H9 (cell line): ENCODE results near the gene ABCC4. TPM values are rescaled to one million over a fixed set of nuclear protein-coding genes. Genes with fewer than 3 reads are reported as not detected.
A peak's percentile ranks its signal among the peaks of the same experiment; 100 is the strongest.

Experiments used
- DNase-seq: peaks from one replicate; pipeline ENCODE4 v3.0.0-alpha.2; 2017
- H2AFZ ChIP-seq: one replicate; pipeline ENCODE4 v1.6.1; 2013; ENCODE audit warnings: mild to moderate bottlenecking, low read length, control low read depth, moderate library complexity
- H2AK5ac ChIP-seq: 2 replicates; pipeline ENCODE4 v1.6.1; 2013; ENCODE audit warnings: low read length, control low read depth, mixed read lengths; ENCODE audit not compliant: insufficient read length
- H2BK120ac ChIP-seq: one replicate; pipeline ENCODE4 v1.6.1; 2013; ENCODE audit warnings: low read depth, mild to moderate bottlenecking, low read length, control low read depth, inconsistent platforms; ENCODE audit not compliant: poor library complexity, severe bottlenecking
- H2BK12ac ChIP-seq: 2 replicates; pipeline ENCODE4 v1.6.1; 2013; ENCODE audit warnings: low read length, control low read depth, mixed read lengths, low read depth; ENCODE audit not compliant: insufficient read length
- H2BK15ac ChIP-seq: 2 replicates; pipeline ENCODE4 v1.6.1; 2013; ENCODE audit warnings: low read depth, low read length, control low read depth
- H2BK20ac ChIP-seq: one replicate; pipeline ENCODE4 v1.6.1; 2013; ENCODE audit warnings: low read depth, mild to moderate bottlenecking, low read length, control low read depth, inconsistent platforms; ENCODE audit not compliant: poor library complexity, severe bottlenecking
- H2BK5ac ChIP-seq: 2 replicates; pipeline ENCODE4 v1.6.1; 2013; ENCODE audit warnings: low read length, control low read depth, mixed read lengths; ENCODE audit not compliant: insufficient read length
- H3K14ac ChIP-seq: 2 replicates; pipeline ENCODE4 v1.6.1; 2013; ENCODE audit warnings: low read length, control low read depth; ENCODE audit not compliant: insufficient read depth
- H3K18ac ChIP-seq: 2 replicates; pipeline ENCODE4 v1.6.1; 2013; ENCODE audit warnings: low read depth, mild to moderate bottlenecking, mixed read lengths, low read length, control low read depth; ENCODE audit not compliant: insufficient read length
- H3K23ac ChIP-seq: 2 replicates; pipeline ENCODE4 v1.6.1; 2013; ENCODE audit warnings: low read length, control low read depth, mixed read lengths, low read depth; ENCODE audit not compliant: insufficient read length
- H3K23me2 ChIP-seq: 2 replicates; pipeline ENCODE4 v1.6.1; 2013; ENCODE audit warnings: low read depth, mild to moderate bottlenecking, mixed read lengths, low read length, control low read depth; ENCODE audit not compliant: insufficient read length, poor library complexity, severe bottlenecking
- H3K27ac ChIP-seq: 2 replicates; pipeline ENCODE4 v1.5.1; 2013; ENCODE audit warnings: low read length, control low read depth, mixed read lengths, low read depth; ENCODE audit not compliant: insufficient read length
- H3K27me3 ChIP-seq: 2 replicates; pipeline ENCODE4 v1.6.1; 2013; ENCODE audit warnings: low read length, control low read depth, inconsistent platforms; ENCODE audit not compliant: insufficient read depth
- H3K4ac ChIP-seq: 2 replicates; pipeline ENCODE4 v1.6.1; 2013; ENCODE audit warnings: low read depth, mild to moderate bottlenecking, control low read depth, inconsistent platforms, low read length, moderate library complexity
- H3K4me1 ChIP-seq: 2 replicates; pipeline ENCODE4 v1.6.1; 2013; ENCODE audit warnings: low read length, control low read depth, inconsistent platforms; ENCODE audit not compliant: insufficient read depth
- H3K4me2 ChIP-seq: 2 replicates; pipeline ENCODE4 v1.6.1; 2013; ENCODE audit warnings: low read length, control low read depth, mixed read lengths; ENCODE audit not compliant: insufficient read length, insufficient read depth
- H3K56ac ChIP-seq: 2 replicates; pipeline ENCODE4 v1.6.1; 2013; ENCODE audit warnings: low read depth, mild to moderate bottlenecking, mixed read lengths, low read length, control low read depth; ENCODE audit not compliant: insufficient read length
- H3K79me1 ChIP-seq: 2 replicates; pipeline ENCODE4 v1.6.1; 2013; ENCODE audit warnings: low read depth, mild to moderate bottlenecking, moderate library complexity, low read length, control low read depth, inconsistent platforms; ENCODE audit not compliant: insufficient read depth, poor library complexity, severe bottlenecking
- H3K79me2 ChIP-seq: 2 replicates; pipeline ENCODE4 v1.6.1; 2013; ENCODE audit warnings: low read length, control low read depth, inconsistent platforms; ENCODE audit not compliant: insufficient read depth
- H3K9ac ChIP-seq: 2 replicates; pipeline ENCODE4 v1.6.1; 2013; ENCODE audit warnings: low read length, control low read depth, mixed read lengths; ENCODE audit not compliant: insufficient read length; ENCODE audit errors: extremely low read depth
- H3K9me3 ChIP-seq: one replicate; pipeline ENCODE4 v1.6.1; 2013; ENCODE audit warnings: low read depth, low read length, inconsistent platforms; ENCODE audit not compliant: control insufficient read depth
- H3T11ph ChIP-seq: one replicate; pipeline ENCODE4 v1.6.1; 2013; ENCODE audit warnings: mild to moderate bottlenecking, low read length, control low read depth, inconsistent platforms
- H4K20me1 ChIP-seq: one replicate; pipeline ENCODE4 v1.6.1; 2013; ENCODE audit not compliant: control insufficient read depth, insufficient read length, insufficient read depth
- H4K5ac ChIP-seq: 2 replicates; pipeline ENCODE4 v1.6.1; 2013; ENCODE audit warnings: low read depth, mild to moderate bottlenecking, mixed read lengths, low read length, control low read depth; ENCODE audit not compliant: insufficient read length
- H4K8ac ChIP-seq: replicated peaks from 2 replicates; pipeline ENCODE4 v1.6.1; 2013; ENCODE audit warnings: low read length, control low read depth, mixed read lengths, low read depth; ENCODE audit not compliant: insufficient read length
- H4K91ac ChIP-seq: 2 replicates; pipeline ENCODE4 v1.6.1; 2013; ENCODE audit warnings: low read depth, mild to moderate bottlenecking, moderate library complexity, mixed read lengths, low read length, control low read depth; ENCODE audit not compliant: insufficient read length
- H3K27ac Mint-ChIP-seq, 3 experiments: 2 replicates in 2 of 3; 3 replicates in 1 of 3; pipeline ENCODE4 v1.8.0; 2020 to 2021; ENCODE audit warnings: mixed read lengths in 3 of 3, mild to moderate bottlenecking in 1 of 3, moderate library complexity in 1 of 3
- H3K27me3 Mint-ChIP-seq: 2 replicates; pipeline ENCODE4 v1.8.0; 2021; ENCODE audit warnings: low read depth, mild to moderate bottlenecking, moderate library complexity, mixed read lengths
- H3K36me3 Mint-ChIP-seq, 3 experiments: 2 replicates in 2 of 3; 3 replicates in 1 of 3; pipeline ENCODE4 v1.8.0; 2020 to 2021; ENCODE audit warnings: low read depth in 3 of 3, mixed read lengths in 3 of 3; ENCODE audit not compliant: insufficient read depth in 1 of 3
- H3K4me1 Mint-ChIP-seq, 2 experiments: 2 replicates each; pipeline ENCODE4 v1.8.0; 2020; ENCODE audit warnings: mixed read lengths in 2 of 2
- H3K4me3 Mint-ChIP-seq, 2 experiments: 2 replicates in 1 of 2; 3 replicates in 1 of 2; pipeline ENCODE4 v1.8.0; 2020 to 2021; ENCODE audit warnings: mild to moderate bottlenecking in 2 of 2, mixed read lengths in 2 of 2, moderate library complexity in 1 of 2
- H3K9me3 Mint-ChIP-seq, 2 experiments: 2 replicates in 1 of 2; 3 replicates in 1 of 2; pipeline ENCODE4 v1.8.0; 2020; ENCODE audit warnings: mild to moderate bottlenecking in 2 of 2, mixed read lengths in 2 of 2, moderate library complexity in 1 of 2
- CTCF ChIP-seq: fragments of 200-600 bp; sonication (generic); conservative IDR thresholded peaks from 3 replicates; pipeline ENCODE4 v1.8.0; 2021; ENCODE audit warnings: antibody characterized with exemption, mild to moderate bottlenecking
- WGBS: extraction: QIAGEN DNeasy Blood & Tissue Kit; methylation state at CpG from one replicate; pipeline ENCODE4 v1.1.7; 2013; ENCODE audit warnings: missing lambda C conversion rate, low lambda C conversion rate, mixed read lengths; ENCODE audit not compliant: insufficient read length; ENCODE audit errors: extremely low coverage; 5-methylcytosine and 5-hydroxymethylcytosine counted together
- total RNA-seq: library from RNA; stranded (reverse); gene quantifications from 2 replicates; pipeline ENCODE4 v1.2.1, GENCODE V29; 2021

ABCC4 gene
- total RNA-seq, 1 experiment from 2014 or later, result 5.9 TPM

- Histone ChIP-seq H2BK120ac (no peak overlapping the region), H3K4me2 (no peak overlapping the region), H4K91ac (no peak overlapping the region), H2BK20ac (no peak overlapping the region), H3K4ac (no peak overlapping the region), H4K8ac (no peak overlapping the region), H2BK5ac (no peak overlapping the region), H2AFZ (no peak overlapping the region), H2BK15ac (no peak overlapping the region), H2BK12ac (no peak overlapping the region), H3K23me2 (no peaks in the 10 kb centered on the region), H3K18ac (no peak overlapping the region), H3K27ac (no peak overlapping the region), H3K79me1 (no peaks in the 10 kb centered on the region), H3K9me3 (no peaks in the 10 kb centered on the region), H3K56ac (no peak overlapping the region), H3K27me3 (no peaks in the 10 kb centered on the region), H4K20me1 (no peaks in the 10 kb centered on the region), H2AK5ac (no peak overlapping the region), H3K79me2 (no peaks in the 10 kb centered on the region), H4K5ac (no peak overlapping the region), H3K14ac (no peak overlapping the region), H3T11ph (no peak overlapping the region), H3K9ac (no peak overlapping the region), H3K23ac (no peak overlapping the region), H3K4me1 (no peaks in the 10 kb centered on the region)
- Mint-ChIP-seq H3K4me1 (no peaks in the 10 kb centered on the region), H3K27me3 (no peaks in the 10 kb centered on the region), H3K4me3 (no peak overlapping the region), H3K27ac (peak overlapping the region in 1 of 3 experiments; percentile 49; a peak in 2 of 7 replicates), H3K36me3 (no peaks in the 10 kb centered on the region; a peak in 2 of 7 replicates), H3K9me3 (no peaks in the 10 kb centered on the region)
- no peak for TF ChIP-seq CTCF
- WGBS, result no CpG with 5 or more reads among the region's 7 CpGs
- no peak for DNase-seq
These were observed 58.0 kb downstream of the ABCC4 start for GRCh38 chr13:95243207-95243606.
